T-helper 2 cell (primary cell): ENCODE data around the gene TMEM232.
"Not testable (repeated sequence)": the region's sequence is repeated elsewhere in the genome, so short reads cannot be mapped to it uniquely, and the experiment has no call there.

Experiments
- DNase-seq, 5 experiments: peaks; one replicate each; pipeline versions ENCODE4 v3.0.0 to v3.0.0-alpha.2; 2012 to 2022

The TMEM232 gene

GRCh38 chr5:110707260-110707844, 19.1 kb downstream of the TMEM232 start:
- no peak for DNase-seq

- no peak for DNase-seq
Measured at GRCh38 chr5:110705349-110705748, 21.1 kb downstream of the TMEM232 start.

GRCh38 chr5:110703481-110703880, 23.0 kb downstream of the TMEM232 start:
- DNase-seq, result no peak

GRCh38 chr5:110702704-110703103, 23.8 kb downstream of the TMEM232 start:
- no peak for DNase-seq

GRCh38 chr5:110702300-110702699, 24.2 kb downstream of the TMEM232 start:
- no peak for DNase-seq

GRCh38 chr5:110692669-110693068, 33.8 kb downstream of the TMEM232 start:
- not testable (repeated sequence) for DNase-seq

GRCh38 chr5:110690587-110690986, 35.9 kb downstream of the TMEM232 start:
- DNase-seq, result not testable (repeated sequence)

- peak in 1 of 5 experiments; percentile 6 for DNase-seq
Measured at GRCh38 chr5:110687485-110687884, 39.0 kb downstream of the TMEM232 start.

- DNase-seq, result peak in 1 of 5 experiments; percentile 87
Measured at GRCh38 chr5:110686270-110686669, 40.2 kb downstream of the TMEM232 start.

- DNase-seq, result no peak
Measured at GRCh38 chr5:110681953-110682352, 44.5 kb downstream of the TMEM232 start.

GRCh38 chr5:110681109-110681508, 45.4 kb downstream of the TMEM232 start:
- DNase-seq, result no peak

- DNase-seq, result not testable (repeated sequence)
Measured at GRCh38 chr5:110676554-110676953, 49.9 kb downstream of the TMEM232 start.

GRCh38 chr5:110665184-110665726, 61.2 kb downstream of the TMEM232 start:
- DNase-seq, result no peak

GRCh38 chr5:110663525-110663924, 62.9 kb downstream of the TMEM232 start:
- peak in 1 of 5 experiments; percentile 20 for DNase-seq

GRCh38 chr5:110658006-110658405, 68.5 kb downstream of the TMEM232 start:
- no peak for DNase-seq

- no peak for DNase-seq
Measured at GRCh38 chr5:110653231-110653970, 73.1 kb downstream of the TMEM232 start.

- no peak for DNase-seq
Measured at GRCh38 chr5:110651507-110651906, 75.0 kb downstream of the TMEM232 start.

- no peak for DNase-seq
Measured at GRCh38 chr5:110644357-110644756, 82.1 kb downstream of the TMEM232 start.

GRCh38 chr5:110638970-110639902, 87.2 kb downstream of the TMEM232 start:
- no peak for DNase-seq

GRCh38 chr5:110634475-110634874, 92.0 kb downstream of the TMEM232 start:
- no peak for DNase-seq

- DNase-seq, result no peak
Measured at GRCh38 chr5:110631236-110631635, 95.2 kb downstream of the TMEM232 start.

GRCh38 chr5:110630350-110630749, 96.1 kb downstream of the TMEM232 start:
- no peak for DNase-seq
